ENCODE results near the gene EPHA6.

The EPHA6 gene

DNA sequence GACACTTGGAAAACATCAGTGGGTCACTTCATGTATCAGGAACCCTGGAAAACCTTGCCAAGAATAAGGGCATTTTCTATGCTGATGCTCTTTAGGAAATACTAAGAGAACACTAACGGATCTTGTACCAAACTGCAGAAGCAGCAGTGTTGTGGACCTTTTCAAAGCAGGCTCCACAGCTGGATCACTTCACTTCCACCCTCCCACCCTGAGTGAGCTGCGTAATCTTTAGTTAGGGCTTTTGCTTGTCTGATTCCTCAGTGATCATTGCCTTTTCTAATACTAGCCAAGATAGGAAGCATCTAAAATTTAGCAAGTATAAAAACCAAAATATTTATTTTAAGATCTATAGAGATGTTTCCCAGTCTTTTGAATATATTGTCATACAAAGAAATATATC is 229.0 kb downstream of the EPHA6 start:
- ATAC-seq (ENCODE audit: insufficient read depth, low read depth) = no peak
- Histone ChIP-seq H4K20me1 (ENCODE audit: insufficient read depth, low read length) (no peaks in the 10 kb centered on the region), H3K9me3 (ENCODE audit: insufficient read depth, low read length, severe bottlenecking) (no peaks in the 10 kb centered on the region), H3K9ac (ENCODE audit: low read depth, low read length) (no peak overlapping the region), H3K4me1 (ENCODE audit: insufficient read depth, low read length) (no peaks in the 10 kb centered on the region), H2AFZ (ENCODE audit: low read depth, low read length) (no peak overlapping the region), H3K79me2 (ENCODE audit: insufficient read depth, low read length) (no peaks in the 10 kb centered on the region), H3K4me2 (ENCODE audit: insufficient read depth, low read length) (no peak overlapping the region), H3K27ac (ENCODE audit: low read length) (no peak overlapping the region), H3K4me3 (ENCODE audit: low read depth in 1 of 2, low read length in 2 of 2) (no peak overlapping the region), H3K27me3 (ENCODE audit: insufficient read depth, low read length, poor library complexity) (no peaks in the 10 kb centered on the region), H3K36me3 (ENCODE audit: insufficient read depth, low read length) (no peaks in the 10 kb centered on the region)
- TF ChIP-seq EZH2 (IDR thresholded peaks at IDR 0.05; ENCODE audit: borderline replicate concordance, low read depth, low read length, severe bottlenecking) = no peak
- TF ChIP-seq, protein P1, sequence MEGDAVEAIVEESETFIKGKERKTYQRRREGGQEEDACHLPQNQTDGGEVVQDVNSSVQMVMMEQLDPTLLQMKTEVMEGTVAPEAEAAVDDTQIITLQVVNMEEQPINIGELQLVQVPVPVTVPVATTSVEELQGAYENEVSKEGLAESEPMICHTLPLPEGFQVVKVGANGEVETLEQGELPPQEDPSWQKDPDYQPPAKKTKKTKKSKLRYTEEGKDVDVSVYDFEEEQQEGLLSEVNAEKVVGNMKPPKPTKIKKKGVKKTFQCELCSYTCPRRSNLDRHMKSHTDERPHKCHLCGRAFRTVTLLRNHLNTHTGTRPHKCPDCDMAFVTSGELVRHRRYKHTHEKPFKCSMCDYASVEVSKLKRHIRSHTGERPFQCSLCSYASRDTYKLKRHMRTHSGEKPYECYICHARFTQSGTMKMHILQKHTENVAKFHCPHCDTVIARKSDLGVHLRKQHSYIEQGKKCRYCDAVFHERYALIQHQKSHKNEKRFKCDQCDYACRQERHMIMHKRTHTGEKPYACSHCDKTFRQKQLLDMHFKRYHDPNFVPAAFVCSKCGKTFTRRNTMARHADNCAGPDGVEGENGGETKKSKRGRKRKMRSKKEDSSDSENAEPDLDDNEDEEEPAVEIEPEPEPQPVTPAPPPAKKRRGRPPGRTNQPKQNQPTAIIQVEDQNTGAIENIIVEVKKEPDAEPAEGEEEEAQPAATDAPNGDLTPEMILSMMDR (IDR thresholded peaks at IDR 0.05; ENCODE audit: borderline replicate concordance, extremely low read depth, low read length, poor library complexity, severe bottlenecking) = no peak
- no peak for DNase-seq

DNA sequence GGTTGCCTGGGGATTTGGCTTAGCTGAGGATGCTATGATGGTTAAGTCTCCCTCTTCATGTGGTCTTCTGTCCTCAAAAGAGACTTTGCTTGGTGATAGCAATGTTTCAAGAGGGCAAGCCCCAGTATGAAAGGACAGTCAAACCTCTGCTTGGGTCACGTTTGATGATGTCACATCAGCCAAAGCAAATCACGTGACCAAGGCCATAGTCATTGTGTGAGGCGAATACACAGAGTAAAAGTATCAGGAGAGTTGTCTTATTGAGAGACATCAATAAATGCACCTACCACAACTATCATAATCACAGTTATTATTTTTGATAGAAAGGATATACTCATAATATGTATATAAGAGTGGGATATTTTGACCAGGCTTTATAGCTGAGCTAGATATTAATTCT is 243.0 kb downstream of the EPHA6 start:
- Histone ChIP-seq H3K4me3 (ENCODE audit: low read depth in 1 of 2, low read length in 2 of 2) (no peak overlapping the region), H3K4me2 (ENCODE audit: insufficient read depth, low read length) (no peak overlapping the region), H3K36me3 (ENCODE audit: insufficient read depth, low read length) (no peaks in the 10 kb centered on the region), H3K4me1 (ENCODE audit: insufficient read depth, low read length) (no peaks in the 10 kb centered on the region), H3K27me3 (ENCODE audit: insufficient read depth, low read length, poor library complexity) (no peaks in the 10 kb centered on the region), H4K20me1 (ENCODE audit: insufficient read depth, low read length) (no peaks in the 10 kb centered on the region), H3K79me2 (ENCODE audit: insufficient read depth, low read length) (no peaks in the 10 kb centered on the region), H3K27ac (ENCODE audit: low read length) (no peak overlapping the region), H3K9ac (ENCODE audit: low read depth, low read length) (no peak overlapping the region), H2AFZ (ENCODE audit: low read depth, low read length) (no peak overlapping the region), H3K9me3 (ENCODE audit: insufficient read depth, low read length, severe bottlenecking) (no peaks in the 10 kb centered on the region)
- no peak for TF ChIP-seq EZH2 (IDR thresholded peaks at IDR 0.05; ENCODE audit: borderline replicate concordance, low read depth, low read length, severe bottlenecking)
- TF ChIP-seq, protein P1 (IDR thresholded peaks at IDR 0.05; ENCODE audit: borderline replicate concordance, extremely low read depth, low read length, poor library complexity, severe bottlenecking) = no peak
- no peak for ATAC-seq (ENCODE audit: insufficient read depth, low read depth)
- DNase-seq = no peak

DNA sequence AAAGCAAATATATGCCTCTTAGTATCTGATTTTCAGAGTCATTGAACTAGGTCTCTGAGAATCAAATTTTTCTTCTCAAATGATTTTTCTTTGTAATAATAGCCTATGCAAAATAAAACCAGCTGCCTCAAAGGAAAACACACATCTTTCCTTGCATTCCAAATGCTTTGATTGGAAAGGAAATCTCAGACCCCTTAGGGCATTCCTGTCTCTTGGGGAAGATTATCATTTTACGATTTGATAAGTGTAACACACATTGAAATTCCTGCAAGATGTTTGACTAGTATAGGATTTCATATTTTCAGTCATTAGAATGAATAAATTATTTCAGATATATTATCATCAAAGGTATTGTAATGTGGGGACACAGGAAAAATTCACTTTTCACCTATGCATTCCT is 244.8 kb downstream of the EPHA6 start:
- DNase-seq (no peak), ATAC-seq (ENCODE audit: insufficient read depth, low read depth) (no peak)
- no peak overlapping the region for H3K4me3 ChIP-seq (ENCODE audit: low read depth in 1 of 2, low read length in 2 of 2)
- no peaks in the 10 kb centered on the region for H4K20me1 ChIP-seq (ENCODE audit: insufficient read depth, low read length)
- H3K27me3 ChIP-seq (ENCODE audit: insufficient read depth, low read length, poor library complexity) = no peaks in the 10 kb centered on the region
- no peak overlapping the region for H2AFZ ChIP-seq (ENCODE audit: low read depth, low read length)
- H3K9me3 ChIP-seq (ENCODE audit: insufficient read depth, low read length, severe bottlenecking) = no peaks in the 10 kb centered on the region
- H3K36me3 ChIP-seq (ENCODE audit: insufficient read depth, low read length) = no peaks in the 10 kb centered on the region
- no peaks in the 10 kb centered on the region for H3K79me2 ChIP-seq (ENCODE audit: insufficient read depth, low read length)
- TF ChIP-seq EZH2 (IDR thresholded peaks at IDR 0.05; ENCODE audit: borderline replicate concordance, low read depth, low read length, severe bottlenecking) = no peak
- TF ChIP-seq, protein P1 (IDR thresholded peaks at IDR 0.05; ENCODE audit: borderline replicate concordance, extremely low read depth, low read length, poor library complexity, severe bottlenecking) = no peak
- H3K4me1 ChIP-seq (ENCODE audit: insufficient read depth, low read length) = no peaks in the 10 kb centered on the region
- H3K27ac ChIP-seq (ENCODE audit: low read length) = no peak overlapping the region
- no peak overlapping the region for H3K4me2 ChIP-seq (ENCODE audit: insufficient read depth, low read length)
- no peak overlapping the region for H3K9ac ChIP-seq (ENCODE audit: low read depth, low read length)

DNA sequence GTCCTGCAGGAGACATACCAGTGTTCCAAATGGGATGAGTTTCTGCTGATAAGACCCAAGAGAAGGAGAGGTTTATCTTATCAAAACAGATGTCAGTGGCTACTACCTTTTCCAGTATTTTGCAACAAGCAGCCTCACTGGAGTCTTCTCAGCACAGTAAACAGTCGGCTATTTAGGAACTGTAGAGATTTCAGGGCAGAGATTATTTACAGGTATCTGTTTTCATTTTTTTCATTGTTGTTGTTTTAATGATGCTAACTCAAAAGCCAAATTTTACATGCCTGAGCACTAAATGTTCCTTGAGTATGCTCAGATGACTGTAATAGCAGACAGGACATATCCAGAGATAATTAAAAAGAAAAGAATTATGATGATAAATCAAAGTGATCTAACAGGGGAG is 252.1 kb downstream of the EPHA6 start:
- DNase-seq (no peak), ATAC-seq (ENCODE audit: insufficient read depth, low read depth) (no peak)
- Histone ChIP-seq H3K27ac (ENCODE audit: low read length) (no peak overlapping the region), H2AFZ (ENCODE audit: low read depth, low read length) (no peak overlapping the region), H3K79me2 (ENCODE audit: insufficient read depth, low read length) (no peaks in the 10 kb centered on the region), H3K4me3 (ENCODE audit: low read depth in 1 of 2, low read length in 2 of 2) (no peak overlapping the region), H3K9me3 (ENCODE audit: insufficient read depth, low read length, severe bottlenecking) (no peaks in the 10 kb centered on the region), H3K4me1 (ENCODE audit: insufficient read depth, low read length) (no peaks in the 10 kb centered on the region), H3K9ac (ENCODE audit: low read depth, low read length) (no peak overlapping the region), H3K27me3 (ENCODE audit: insufficient read depth, low read length, poor library complexity) (no peaks in the 10 kb centered on the region), H4K20me1 (ENCODE audit: insufficient read depth, low read length) (no peaks in the 10 kb centered on the region), H3K4me2 (ENCODE audit: insufficient read depth, low read length) (no peak overlapping the region), H3K36me3 (ENCODE audit: insufficient read depth, low read length) (no peaks in the 10 kb centered on the region)
- no peak for TF ChIP-seq EZH2 (IDR thresholded peaks at IDR 0.05; ENCODE audit: borderline replicate concordance, low read depth, low read length, severe bottlenecking)
- TF ChIP-seq, protein P1 (IDR thresholded peaks at IDR 0.05; ENCODE audit: borderline replicate concordance, extremely low read depth, low read length, poor library complexity, severe bottlenecking) = no peak

Measured in DND-41 (cell line).